ENCODE measurements around the gene ADCY4.

The ADCY4 gene

DNA sequence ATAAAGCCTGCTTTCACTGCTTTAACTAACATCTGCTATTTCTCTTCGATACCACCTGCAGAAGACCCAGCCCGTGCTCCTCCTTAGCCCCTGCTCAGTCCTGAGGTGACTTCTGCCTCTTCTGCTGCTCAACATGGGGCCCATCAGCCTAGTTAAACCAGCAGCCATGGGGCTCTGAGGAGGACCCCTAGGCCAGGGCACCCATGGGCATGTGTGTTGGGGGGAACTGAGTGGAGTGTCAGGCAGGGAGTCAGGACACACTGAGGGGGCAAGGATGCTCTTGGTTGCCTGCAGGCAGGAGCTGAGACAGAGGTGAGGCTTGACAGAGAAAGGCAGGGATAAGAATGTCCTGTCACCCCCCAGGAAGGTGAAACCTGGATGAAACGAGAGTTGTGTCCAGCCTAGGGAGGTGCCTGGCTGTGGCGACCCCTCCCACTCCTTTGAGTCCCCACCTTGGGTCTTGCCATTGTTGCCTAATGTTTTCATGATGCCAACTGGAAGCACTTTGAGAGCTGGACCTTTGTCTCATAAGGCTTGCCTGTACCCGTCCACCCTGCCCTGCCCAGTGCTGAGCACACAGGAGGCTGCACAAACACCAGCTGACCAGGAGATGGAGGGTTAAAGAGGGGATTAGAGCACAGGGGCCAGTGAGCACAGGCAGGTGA is 50.9 kb downstream of the ADCY4 start:
- H3K27me3 Mint-ChIP-seq (ENCODE audit: low read depth, poor library complexity): peaks cover 4% of the 10 kb centered on the region
- no peak for DNase-seq
- TF ChIP-seq, protein P1, sequence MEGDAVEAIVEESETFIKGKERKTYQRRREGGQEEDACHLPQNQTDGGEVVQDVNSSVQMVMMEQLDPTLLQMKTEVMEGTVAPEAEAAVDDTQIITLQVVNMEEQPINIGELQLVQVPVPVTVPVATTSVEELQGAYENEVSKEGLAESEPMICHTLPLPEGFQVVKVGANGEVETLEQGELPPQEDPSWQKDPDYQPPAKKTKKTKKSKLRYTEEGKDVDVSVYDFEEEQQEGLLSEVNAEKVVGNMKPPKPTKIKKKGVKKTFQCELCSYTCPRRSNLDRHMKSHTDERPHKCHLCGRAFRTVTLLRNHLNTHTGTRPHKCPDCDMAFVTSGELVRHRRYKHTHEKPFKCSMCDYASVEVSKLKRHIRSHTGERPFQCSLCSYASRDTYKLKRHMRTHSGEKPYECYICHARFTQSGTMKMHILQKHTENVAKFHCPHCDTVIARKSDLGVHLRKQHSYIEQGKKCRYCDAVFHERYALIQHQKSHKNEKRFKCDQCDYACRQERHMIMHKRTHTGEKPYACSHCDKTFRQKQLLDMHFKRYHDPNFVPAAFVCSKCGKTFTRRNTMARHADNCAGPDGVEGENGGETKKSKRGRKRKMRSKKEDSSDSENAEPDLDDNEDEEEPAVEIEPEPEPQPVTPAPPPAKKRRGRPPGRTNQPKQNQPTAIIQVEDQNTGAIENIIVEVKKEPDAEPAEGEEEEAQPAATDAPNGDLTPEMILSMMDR (IDR thresholded peaks at IDR 0.05): no peak
- no peaks in the 10 kb centered on the region for H3K36me3 Mint-ChIP-seq (ENCODE audit: low read depth)
- no peaks in the 10 kb centered on the region for H3K9me3 Mint-ChIP-seq
- no peak overlapping the region for H3K4me3 Mint-ChIP-seq
- peaks cover 10% of the 10 kb centered on the region for H3K4me1 Mint-ChIP-seq
- no peak overlapping the region for H3K27ac Mint-ChIP-seq

DNA sequence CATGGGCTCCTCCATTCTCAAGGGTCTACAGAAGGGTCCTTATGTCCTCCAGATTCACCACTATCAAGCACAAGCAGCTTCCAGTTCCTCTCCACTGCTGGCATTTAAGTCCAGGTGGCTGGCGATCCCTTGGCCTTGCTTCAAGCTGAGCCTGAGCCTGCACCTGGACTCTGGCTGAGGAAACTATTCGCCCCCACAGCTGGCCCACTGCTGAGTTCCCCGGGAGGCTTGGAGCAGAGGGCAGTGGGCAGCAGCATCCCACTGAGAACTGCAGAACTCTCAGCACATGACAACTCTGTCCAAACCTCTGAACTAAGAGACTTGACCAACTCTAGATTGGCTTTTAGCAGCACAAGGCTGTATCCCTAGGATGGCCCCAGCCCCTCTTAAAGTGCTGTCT is 52.1 kb downstream of the ADCY4 start:
- TF ChIP-seq, protein P1 (IDR thresholded peaks at IDR 0.05): no peak
- no peak for DNase-seq
- Mint-ChIP-seq H3K27me3 (ENCODE audit: low read depth, poor library complexity) (peaks cover 4% of the 10 kb centered on the region), H3K4me3 (no peak overlapping the region), H3K4me1 (peaks cover 6% of the 10 kb centered on the region), H3K27ac (no peak overlapping the region), H3K9me3 (no peaks in the 10 kb centered on the region), H3K36me3 (ENCODE audit: low read depth) (no peaks in the 10 kb centered on the region)

DNA sequence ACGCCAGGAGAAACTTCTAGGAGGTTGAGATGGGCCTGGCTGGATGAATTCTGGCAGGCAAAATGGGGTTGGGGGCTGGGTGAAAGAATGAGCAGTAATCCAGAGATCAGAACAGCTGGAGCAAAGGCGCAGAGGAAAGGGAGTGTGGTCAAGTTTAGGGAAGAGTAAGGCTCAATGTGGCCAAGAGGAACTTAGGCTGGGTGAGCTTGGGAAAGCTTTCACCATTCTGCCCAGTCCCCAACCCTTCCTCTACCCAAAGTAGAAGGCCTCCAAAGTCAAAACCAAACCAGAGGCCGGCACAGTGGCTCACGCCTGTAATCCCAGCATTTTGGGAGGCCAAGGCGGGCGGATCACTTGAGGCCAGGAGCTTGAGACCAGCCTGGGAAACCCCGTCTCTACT is 53.2 kb downstream of the ADCY4 start:
- Mint-ChIP-seq H3K27ac (no peak overlapping the region), H3K36me3 (ENCODE audit: low read depth) (no peaks in the 10 kb centered on the region), H3K4me1 (no peaks in the 10 kb centered on the region), H3K4me3 (no peak overlapping the region), H3K9me3 (no peaks in the 10 kb centered on the region), H3K27me3 (ENCODE audit: low read depth, poor library complexity) (peaks cover 11% of the 10 kb centered on the region)
- DNase-seq: no peak
- TF ChIP-seq, protein P1 (IDR thresholded peaks at IDR 0.05): no peak

DNA sequence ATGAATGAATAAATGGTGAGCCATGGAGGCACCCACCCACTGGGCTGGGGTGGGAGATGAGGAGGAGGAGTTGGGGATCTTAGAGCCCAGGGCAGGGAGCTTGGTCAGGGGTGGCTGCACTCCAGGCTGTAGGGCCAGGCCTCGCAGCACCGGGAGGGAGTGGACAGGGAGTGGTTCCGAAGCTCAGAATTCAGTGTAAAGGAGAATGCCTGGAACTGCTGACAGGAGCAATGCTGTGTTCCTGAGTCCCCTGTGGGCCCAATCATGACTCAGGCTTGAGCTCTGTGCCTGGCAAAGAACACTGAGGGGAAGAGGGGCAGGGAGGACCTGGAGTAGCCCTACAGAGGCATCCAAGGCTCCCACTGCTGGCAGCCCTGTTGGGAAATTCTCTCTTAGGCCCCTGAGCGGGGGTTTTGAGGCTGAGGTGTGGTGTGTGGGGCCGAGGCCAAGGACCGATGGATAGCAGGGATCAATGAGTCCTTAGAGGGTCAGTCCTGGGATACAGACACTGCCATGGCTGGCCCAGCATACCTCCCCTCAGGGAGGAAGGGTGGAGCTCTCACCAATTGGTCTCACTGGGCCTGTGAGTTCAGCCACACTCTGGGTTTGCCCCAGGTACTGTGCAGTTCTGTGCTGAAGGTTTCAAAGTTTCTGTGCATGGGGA is 53.9 kb downstream of the ADCY4 start:
- TF ChIP-seq, protein P1 (IDR thresholded peaks at IDR 0.05): no peak
- H3K4me1 Mint-ChIP-seq: no peaks in the 10 kb centered on the region
- H3K9me3 Mint-ChIP-seq: no peaks in the 10 kb centered on the region
- no peak for DNase-seq
- H3K4me3 Mint-ChIP-seq: no peak overlapping the region
- no peaks in the 10 kb centered on the region for H3K36me3 Mint-ChIP-seq (ENCODE audit: low read depth)
- H3K27ac Mint-ChIP-seq: no peak overlapping the region
- H3K27me3 Mint-ChIP-seq (ENCODE audit: low read depth, poor library complexity): peaks cover 12% of the 10 kb centered on the region

DNA sequence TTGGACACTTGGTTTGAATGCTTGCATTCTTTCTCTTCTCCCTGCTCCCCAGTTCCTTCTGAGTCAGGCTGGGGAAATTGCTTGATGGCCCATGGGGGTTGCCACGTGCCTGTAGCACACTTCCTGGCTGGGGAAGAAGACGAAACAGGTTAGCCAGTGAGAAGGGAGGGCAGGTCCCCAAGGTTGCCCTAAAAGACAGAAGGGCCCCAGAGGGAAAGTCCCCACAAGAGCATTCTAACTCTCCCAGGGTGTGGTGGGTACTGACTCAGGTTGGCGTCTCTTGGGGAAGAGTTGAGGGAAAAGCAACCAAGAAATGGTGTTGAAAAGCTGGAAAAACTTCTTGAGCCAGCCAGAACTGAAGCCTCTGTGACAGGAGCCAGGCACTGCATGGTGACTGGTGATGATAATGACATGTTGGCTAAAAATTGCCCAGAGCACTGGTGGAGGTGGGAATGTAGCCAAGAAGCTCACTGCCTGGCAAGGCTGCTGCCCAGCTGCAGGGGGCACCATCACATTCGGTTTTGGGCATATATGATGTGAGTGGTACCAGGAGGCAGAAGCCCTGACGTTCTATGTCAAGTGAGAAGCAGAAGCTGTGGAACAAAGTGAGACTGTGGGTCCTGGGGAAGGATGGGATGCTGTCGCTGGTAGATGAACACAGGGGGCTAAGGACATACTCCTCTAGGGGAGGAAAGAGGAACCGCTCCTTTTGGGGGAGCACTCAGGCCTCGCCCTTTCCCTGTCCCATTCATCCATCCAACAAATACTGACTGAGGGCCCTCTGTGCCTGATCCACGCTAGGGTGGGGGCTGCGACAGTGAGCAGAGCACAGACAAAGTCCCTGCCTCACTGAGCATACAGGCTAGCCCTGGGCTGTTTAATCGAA is 55.3 kb downstream of the ADCY4 start:
- no peak for DNase-seq

More for the DNA sequence above, 55.3 kb downstream of the ADCY4 start:
- Mint-ChIP-seq H3K27ac (no peak overlapping the region), H3K4me1 (no peaks in the 10 kb centered on the region), H3K27me3 (ENCODE audit: low read depth, poor library complexity) (peaks cover 12% of the 10 kb centered on the region), H3K9me3 (no peaks in the 10 kb centered on the region), H3K4me3 (no peak overlapping the region), H3K36me3 (ENCODE audit: low read depth) (no peaks in the 10 kb centered on the region)
- TF ChIP-seq, protein P1 (IDR thresholded peaks at IDR 0.05): no peak

Data from nephron progenitor cell (in vitro differentiated cells).